HG03442 (cell line): Measurements from ENCODE around the gene NHSL1.

ENCODE experiments used
- ATAC-seq: cut with Tn5 transposase; IDR thresholded peaks from one replicate; pipeline ENCODE4 v1.9.1; 2021; ENCODE audit warnings: mild to moderate bottlenecking, moderate library complexity; ENCODE audit not compliant: unreplicated experiment

NHSL1 gene

DNA sequence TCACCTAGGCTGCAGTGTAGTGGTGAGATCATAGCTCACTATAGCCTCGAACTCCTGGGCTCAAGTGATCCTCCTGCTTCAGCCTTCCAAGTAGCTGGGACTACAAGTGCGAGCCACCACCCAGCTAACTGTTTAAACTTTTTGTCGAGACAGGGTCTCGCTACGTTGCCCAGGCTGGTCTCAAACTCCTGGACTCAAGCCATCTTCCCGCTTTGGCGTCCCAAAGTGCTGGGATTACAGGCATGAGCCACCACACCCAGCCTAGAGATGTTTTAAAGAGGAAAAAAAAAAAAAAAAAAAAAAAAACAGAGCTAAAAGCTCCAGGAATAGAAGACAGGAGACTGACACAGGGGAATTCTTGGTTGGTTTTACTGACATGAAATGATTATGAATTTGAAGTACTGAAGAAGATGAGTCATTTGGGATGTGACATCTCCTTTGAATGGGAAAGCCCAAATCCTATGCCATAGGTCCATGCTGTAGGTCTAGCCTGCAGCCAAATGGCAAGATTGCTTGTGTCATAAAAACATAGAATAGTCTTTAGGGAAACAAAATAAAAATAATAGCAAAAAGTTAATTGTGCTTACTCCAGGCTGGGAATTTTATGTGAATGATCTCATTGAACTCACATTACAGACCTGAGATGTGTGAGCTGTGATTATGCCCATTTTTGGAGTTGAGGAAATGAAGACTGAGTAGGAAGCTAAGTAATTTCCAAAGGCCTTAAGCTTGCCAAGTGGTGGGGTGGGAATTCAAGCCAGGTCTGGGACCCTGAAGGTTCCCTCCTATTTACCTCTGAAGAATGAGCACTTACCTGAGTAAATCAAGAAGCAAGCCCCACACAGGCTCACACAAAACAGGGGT is 24.3 kb upstream of the NHSL1 start:
- ATAC-seq: no peak

DNA sequence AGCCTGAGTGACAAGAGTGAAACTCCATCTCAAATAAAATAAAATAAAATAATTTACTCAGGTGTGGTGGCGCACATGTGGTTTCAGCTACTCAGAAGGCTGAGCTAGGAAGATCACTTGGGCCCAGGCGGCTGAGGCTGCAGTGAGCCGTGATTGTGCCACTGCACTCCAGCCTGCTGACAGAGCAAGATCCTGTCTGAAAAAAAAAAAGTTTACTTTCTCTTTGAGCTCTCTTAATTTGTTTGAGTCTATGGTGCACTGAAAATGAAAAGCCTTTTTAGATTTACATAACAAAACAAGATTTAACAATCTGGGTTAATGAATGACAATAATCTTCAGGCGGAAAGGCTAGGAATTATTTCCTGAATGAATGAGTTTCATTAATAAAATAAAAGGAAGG is 23.3 kb upstream of the NHSL1 start:
- ATAC-seq: no peak

DNA sequence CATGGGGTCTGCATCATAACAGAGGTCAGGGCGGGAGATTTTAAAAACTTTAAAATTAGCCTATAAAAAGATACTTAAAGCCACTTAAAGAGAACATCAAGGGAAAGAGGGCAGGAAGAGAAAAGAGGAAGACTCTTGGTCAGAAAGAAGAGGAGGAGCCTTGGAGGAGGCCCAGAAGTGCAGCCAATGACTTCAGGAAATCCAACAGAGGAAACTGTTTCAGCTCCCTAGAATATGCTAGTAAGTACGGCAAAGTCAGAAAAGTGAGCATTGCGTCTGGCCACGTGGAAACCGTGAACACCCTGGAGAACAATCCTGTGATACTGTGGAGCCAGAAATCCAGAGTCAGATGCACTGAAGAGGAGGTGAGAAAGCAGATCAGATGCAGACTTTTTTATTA is 22.5 kb upstream of the NHSL1 start:
- no peak for ATAC-seq

DNA sequence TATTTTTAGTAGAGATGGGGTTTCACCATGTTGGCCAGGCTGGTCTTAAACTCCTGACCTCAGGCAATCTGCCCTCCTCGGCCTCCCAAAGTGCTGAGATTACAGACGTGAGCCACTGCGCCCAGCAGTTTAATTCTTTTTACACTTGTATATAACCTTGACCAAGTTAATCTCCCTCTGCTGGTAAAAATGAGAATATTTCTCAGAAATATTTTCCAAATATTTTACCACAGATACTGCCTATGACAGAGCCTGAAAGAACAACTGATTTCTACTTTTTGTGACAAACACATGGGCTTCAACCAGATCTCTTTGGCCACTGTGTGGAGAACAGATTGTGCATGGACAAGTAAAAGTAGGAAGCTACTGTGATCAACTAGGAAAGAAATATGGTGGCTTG is 21.2 kb upstream of the NHSL1 start:
- ATAC-seq: no peak

DNA sequence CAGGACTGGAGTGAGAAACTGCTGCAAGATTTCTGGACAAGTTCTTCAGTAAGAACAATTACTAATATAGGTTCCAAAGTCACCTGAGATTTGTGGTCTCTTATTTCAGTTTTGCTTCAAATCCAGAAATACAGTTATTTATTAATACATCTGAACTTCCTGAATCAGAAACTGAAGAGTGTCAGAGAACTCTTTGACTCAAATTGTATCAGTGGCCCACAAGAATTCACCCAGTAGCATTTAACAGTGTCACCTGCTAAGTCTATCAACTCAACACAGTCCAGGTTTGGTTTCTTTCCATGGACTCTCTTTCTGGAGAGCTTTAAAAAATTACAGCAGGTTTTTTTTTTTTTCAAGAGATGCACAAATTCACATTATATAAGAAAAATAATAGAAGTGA is 18.8 kb upstream of the NHSL1 start:
- ATAC-seq: peak; percentile 10

DNA sequence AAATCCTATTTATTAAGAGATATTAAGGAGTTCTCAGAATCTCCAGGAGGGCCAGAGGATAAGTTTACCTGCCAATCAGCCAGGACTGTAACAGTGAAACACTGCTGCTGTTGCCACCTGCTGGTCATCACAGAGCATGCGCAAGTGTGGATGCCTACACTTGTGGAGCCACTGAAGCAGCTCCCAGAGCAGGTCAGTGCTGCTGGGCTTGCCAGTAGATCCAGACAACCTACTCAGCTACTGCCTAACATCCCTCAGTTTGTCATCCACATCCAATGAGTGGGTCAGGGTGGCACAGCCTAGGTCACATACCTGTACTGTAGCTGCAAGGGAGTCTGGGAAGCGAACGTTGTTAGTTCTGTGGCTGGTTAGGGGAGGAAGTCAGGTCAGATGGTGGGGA is 18.3 kb upstream of the NHSL1 start:
- peak; percentile 89 for ATAC-seq

DNA sequence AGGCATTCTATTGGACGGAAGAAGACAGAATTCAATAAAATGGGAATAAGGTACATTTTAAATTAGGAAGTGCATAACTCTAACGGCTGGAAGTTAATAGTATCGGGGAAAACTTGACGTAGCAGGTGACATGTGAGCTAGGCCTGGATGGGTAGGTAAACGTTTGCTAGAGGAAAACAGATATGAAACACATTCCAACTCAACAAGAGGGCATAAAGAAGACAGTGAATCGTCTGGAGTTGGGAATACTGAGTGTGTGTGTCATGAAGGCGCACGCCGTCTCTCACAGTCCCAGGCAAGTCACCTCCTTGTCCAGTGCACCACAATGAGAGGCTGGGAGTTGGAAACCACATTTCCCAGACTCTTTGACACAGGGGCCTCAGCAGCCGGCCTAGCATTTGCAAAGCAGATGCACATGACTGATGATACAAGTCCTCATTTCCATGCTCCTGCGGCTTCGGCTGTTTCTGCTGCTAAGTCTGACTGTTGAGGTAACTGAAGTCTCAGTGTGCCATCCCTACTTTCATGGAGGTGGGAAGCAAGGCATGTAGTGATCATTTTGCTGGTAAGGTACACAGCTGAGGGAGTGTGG is 16.5 kb upstream of the NHSL1 start:
- no peak for ATAC-seq

DNA sequence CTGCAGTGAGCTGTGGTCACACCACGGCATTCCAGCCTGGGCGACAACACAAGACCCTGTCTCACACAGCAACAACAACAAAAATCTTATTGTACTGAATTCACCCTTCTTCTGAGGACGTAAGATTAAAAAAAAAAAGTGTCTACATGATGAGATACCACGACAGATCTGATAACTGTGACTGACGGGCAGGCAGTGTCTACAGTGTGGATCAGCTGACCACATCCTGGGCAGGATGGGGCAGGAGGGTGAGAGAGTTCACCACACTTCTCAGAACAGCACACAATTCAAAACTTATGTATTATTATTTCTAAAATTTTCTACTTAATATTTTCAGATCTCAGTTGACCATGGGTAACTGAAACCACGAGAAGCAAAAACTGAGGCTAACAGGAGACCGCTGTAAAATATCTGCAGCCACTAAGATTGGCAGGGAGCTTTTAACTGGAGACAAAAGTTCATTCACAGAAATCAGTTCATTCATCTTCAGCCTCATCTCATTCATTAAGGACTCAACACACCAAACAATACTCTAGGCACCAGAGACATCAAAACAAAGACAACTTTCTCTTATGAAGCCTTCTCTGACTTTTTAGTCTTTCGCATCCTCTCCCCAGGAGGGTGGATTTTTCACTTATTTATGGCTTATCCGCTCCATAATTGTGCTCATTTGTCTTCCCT is 15.7 kb upstream of the NHSL1 start:
- ATAC-seq: no peak

DNA sequence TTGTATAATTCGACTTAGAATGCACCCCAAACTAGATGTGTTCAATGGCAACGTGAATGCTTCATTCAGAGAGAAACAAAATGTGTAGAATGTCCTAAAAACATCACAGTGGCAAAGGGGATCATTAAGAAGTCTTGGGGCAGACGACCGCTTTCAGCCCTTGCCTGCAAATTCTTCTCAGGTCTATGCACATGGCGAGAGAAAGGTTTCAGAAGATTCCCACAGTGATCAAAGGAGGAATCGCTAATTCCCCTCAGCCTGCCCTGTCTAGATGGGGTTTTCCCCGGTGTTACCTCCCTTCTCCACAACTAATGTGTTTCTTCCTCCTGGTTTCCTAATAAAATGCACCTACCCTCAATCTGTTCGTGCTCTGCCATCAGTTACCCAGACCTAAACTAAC is 13.3 kb upstream of the NHSL1 start:
- ATAC-seq: no peak

DNA sequence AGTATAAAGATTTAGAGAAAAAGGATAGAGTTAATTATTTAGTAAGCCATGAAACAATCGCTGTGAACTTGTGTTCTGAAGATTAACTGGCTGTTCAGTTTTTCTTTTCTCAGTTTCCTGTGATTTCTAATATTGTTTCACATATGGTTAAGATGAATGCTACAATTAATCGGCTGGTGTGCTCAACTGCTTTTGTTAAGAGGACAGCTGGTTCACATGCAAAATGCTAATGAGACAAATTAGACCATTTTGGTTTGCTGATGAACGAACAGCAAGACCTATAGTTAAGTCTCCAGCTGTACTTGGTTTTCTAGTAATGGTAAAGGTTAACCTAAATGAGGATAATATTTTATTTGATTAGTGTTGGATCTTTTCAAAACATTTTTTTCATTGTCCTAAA is 10.8 kb upstream of the NHSL1 start:
- no peak for ATAC-seq

DNA sequence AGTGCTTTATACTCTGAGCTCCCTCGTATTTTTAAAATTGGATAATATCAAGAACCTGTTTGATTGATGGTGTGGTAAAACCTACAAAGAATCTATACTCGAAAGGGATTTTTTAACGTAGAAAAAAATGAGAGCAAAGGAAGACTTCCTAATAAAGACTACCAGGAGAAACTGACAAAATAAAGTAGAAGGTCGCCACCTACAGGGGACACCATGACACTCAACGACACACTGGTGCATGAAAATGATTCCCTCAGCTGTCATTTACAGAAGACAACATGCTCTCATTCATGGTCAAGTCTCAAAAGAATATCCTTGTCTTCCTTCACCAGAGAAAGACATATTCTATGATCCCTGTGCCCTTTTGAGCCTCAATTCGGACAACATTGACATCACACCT is 10.1 kb upstream of the NHSL1 start:
- ATAC-seq: no peak

DNA sequence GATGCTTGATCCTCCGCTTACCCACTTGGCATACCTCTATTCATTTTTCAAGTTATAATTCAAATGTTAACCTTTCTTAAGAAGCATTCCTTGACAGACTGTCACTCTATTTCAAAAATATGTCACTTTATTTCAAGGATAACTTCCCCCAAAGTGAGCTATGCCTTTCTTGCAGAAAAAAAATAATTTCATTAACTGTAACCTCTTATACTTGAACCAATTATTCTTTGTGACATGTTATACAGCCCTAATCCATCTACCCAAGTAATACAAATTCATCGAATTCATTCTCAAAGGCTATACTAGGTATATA is 9.3 kb upstream of the NHSL1 start:
- ATAC-seq: no peak

DNA sequence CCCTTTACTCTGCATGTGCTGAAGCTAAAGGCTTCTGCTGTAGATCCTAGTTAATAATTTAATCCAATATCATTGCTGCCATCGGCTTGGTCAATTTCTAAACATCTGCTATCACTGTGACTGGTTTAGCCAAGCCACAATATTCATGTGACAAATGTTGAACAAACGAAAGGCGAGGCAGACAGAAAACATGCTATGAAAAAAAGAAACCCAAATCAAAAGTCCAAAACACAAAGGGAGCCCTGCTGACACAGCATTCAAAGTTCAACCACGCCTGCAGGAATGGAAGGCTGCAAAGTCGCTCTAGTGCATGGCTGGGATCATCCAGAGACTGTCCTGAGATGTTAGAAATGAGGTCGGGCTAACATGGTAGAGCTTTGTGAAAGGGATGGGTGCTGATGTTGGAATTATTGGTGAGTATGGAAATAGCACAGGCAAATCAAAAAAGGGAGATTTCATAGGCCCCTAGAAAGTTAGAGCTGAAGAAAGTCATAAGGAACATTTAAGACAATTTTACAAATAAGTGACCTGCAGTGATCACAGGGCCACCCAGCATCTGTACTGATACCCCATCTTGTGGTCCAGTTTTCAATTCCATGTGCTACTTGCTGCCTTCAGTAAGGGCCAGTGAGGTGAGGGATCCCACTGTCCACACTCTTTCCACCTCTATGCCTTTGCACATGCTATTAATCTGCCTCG is 8.8 kb upstream of the NHSL1 start:
- ATAC-seq: no peak

DNA sequence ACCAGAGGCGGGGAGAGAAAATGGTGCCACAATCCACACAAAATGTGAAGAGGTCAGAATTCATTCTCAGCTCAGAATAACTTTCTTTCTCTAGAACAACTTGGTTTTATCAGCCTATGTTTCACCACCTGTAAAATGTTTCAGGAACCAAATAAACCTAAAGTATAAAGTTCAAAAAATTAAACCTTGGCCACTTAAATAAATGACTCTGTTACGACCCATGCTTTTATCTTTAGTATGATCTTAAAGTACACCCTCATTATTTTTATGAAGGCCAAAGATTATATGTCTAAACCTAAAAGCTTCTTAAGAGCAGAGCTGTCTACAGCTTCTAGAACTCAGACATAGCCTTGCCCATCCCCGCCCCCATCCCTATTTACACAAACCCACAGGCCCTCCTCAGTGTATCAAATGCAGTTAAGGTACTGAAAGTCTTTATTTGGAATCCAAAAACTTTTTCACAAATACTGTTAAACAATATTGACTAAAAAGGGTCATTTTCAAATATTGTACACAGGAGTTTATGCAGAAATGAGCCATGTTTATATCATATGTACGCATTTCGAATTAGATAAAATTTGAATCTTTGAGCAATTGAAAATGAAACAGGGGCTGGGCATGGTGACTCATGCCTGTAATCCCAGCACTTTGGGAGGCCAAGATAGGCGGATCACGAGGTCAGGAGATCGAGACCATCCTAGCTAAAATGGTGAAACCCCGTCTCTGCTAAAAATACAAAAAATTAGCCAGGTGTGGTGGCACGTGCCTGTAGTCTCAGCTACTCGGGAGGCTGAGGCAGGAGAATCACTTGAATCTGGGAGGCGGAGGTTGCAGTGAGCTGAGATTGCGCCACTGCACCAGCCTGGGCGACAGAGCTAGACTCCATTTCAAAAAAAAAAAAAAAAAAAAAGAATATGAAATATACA is 5.7 kb upstream of the NHSL1 start:
- no peak for ATAC-seq

DNA sequence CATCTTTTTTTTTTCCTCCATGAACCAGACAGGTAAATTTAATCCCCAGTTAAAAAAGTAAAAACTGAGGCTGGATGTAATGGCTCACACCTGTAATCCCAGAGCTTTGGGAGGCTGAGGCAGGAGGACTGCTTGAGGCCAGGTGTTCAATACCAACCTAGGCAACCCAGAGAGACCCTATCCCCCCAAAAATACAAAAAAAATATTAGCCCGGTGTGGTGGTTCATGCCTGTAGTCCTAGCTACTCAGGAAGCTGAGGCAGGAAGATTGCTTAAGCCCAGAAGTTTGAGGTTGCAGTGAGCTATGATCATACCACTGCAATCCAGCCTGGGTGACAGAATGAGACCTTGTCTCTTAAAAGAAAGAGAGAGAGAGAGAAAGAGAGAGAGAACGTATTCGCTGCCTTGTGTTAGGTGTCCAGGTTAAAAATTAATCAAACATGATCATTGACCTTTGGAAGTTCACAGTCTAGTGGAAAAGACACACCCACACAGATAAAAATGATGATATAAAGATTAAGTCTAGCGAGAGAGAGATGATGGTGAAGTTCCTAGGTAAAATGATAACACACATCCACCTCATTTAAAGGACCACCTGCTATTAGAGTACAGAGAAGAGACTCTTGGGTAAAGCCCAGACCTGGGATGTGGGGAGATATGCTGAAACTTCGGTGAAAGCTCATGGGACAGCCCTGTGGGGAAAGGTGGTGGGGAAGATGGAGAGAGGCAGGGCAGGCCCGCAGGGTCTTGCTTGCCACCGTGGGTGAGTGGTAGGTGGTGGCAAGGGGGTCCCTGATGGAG is 4.8 kb upstream of the NHSL1 start:
- ATAC-seq: no peak

DNA sequence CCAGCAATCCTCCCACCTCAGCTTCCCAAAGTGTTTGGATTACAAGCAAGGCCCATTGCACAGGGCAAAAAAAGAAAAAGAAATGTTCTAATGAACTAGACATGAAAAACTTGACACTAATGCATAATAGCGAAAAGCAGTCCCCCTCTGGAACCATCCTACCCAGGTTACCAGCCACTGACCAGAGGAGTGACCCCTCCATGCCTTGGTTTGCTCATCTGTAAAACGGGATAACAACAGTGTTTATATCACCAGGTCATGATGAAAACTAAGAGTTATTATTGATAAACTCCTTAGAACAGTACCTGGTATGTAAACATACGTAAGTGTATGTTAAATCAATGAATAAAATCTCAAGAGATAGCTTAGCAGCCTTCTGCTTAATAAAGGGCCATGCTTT is 3.3 kb upstream of the NHSL1 start:
- ATAC-seq: no peak

DNA sequence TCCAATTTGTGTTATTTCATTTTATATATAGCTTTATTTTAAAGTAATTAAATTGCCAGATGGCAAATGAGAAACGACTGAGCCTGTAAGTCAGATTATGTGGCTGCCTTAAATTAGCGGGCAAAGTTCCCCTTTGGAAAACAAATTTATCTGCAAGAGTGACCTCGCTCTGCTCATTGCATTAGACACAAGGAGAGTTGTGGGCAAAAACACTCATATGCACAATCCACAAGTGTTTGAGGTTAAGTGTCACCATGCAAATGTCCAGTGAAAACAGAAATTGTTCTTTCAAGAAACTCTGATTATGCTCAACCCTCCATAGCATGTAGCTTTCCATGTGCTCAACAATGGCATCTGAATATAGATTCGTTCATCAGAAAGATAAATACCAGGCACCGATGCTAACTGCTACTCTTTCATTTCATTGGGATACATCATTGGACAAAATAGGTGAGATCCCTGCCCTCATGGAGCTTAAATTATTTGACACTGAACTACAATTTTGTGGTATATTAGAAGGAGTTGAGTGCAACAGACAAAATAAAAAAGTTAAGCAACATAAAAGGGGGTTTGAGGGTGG is 1.7 kb upstream of the NHSL1 start:
- ATAC-seq: no peak

DNA sequence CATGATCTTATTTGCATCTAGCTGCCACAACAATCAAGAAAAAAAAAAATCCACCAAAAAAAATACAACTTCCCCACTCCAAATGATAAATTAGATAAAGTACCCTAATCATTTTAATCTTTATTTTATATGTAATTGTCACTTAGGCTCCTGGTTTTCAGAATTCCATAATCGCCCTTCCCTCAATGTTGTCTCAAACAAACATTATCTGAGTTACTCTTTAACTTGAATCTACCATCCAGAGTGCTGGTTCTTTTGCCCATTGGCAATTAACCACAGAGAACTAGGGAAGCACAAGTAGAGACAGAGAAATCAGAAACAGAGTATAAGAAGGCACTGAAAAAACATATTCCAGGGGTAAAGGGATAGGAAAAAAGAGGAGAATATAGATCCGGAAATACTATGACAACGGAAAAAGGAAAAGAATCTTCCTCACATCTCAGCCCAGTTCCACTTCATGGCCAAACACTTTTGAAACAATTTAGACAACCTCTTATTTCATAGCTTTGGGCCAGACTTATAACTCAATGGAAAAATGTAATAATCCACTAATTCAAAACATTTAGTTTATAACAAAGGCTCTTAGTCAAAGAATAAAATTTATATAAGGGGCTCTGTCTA is 861 bp upstream of the NHSL1 start:
- no peak for ATAC-seq
